ENCODE results near the gene COL16A1. TPM values are rescaled to one million over a fixed set of nuclear protein-coding genes. Genes with fewer than 3 reads are reported as not detected.

The COL16A1 gene
- total RNA-seq, 5 donors from 2014 or later (not counting 1 experiment from before 2014, with no cell fraction given): 0.41 to 0.67 (median 0.59) TPM; not detected in 2

Other genes starting within 250 kb of the COL16A1 start
- under 1 TPM in 3 of 5 donors, not detected in 2; 0.43 to 0.61 (median 0.44) TPM for gene TINAGL1, start 127.5 kb downstream of the COL16A1 start, total RNA-seq
- not detected for gene HCRTR1, start 86.3 kb downstream of the COL16A1 start, total RNA-seq
- 10 to 100 TPM; 38.7 to 49.8 (median 42.4) TPM for gene PEF1, start 59.1 kb downstream of the COL16A1 start, total RNA-seq
- 1 to 10 TPM in 2 of 5 donors, under 1 TPM in 3; 0.65 to 3.4 (median 0.98) TPM for gene ADGRB2, start 60.3 kb upstream of the COL16A1 start, total RNA-seq
- not detected for gene SPOCD1, start 112.0 kb upstream of the COL16A1 start, total RNA-seq
- 100 to 1,000 TPM; 187 to 341 (median 224) TPM for gene PTP4A2, start 234.4 kb upstream of the COL16A1 start, total RNA-seq

Measured in T-cell (primary cell).